Testis (tissue), 3 donors: Measurements from ENCODE around the gene KLHL2. TPM values are rescaled to one million over a fixed set of nuclear protein-coding genes. Genes with fewer than 3 reads are reported as not detected.
"Not testable (repeated sequence)": the region's sequence is repeated elsewhere in the genome, so short reads cannot be mapped to it uniquely, and the experiment has no call there.

Source experiments
- DNase-seq: peaks from one replicate; pipeline ENCODE4 v3.0.0-alpha.2; 2019
- H3K27ac ChIP-seq, 2 donors: fragments of 200-600 bp; sonication (generic); one replicate each; pipeline ENCODE4 v1.5.1; 2019
- H3K27me3 ChIP-seq: fragments of 200-600 bp; sonication (generic); one replicate; pipeline ENCODE4 v1.5.1; 2019
- H3K36me3 ChIP-seq: fragments of 200-600 bp; sonication (generic); one replicate; pipeline ENCODE4 v1.5.1; 2017; ENCODE audit warnings: low read depth; ENCODE audit errors: missing control alignments
- H3K4me1 ChIP-seq: fragments of 200-600 bp; sonication (generic); one replicate; pipeline ENCODE4 v1.5.1; 2019
- H3K4me3 ChIP-seq, 2 donors: fragments of 200-600 bp; sonication (generic); one replicate each; pipeline ENCODE4 v1.5.1; 2017 to 2019
- H3K9me3 ChIP-seq: fragments of 200-600 bp; sonication (generic); one replicate; pipeline ENCODE4 v1.5.1; 2017
- CTCF ChIP-seq, 3 experiments: fragments of 450-650 bp in 2 of 3; fragments of 200-600 bp in 1 of 3; sonication (generic) in 1 of 3; IDR thresholded peaks; one replicate each; pipeline ENCODE4 v1.5.1; 2016 to 2019; ENCODE audit warnings: antibody characterized with exemption in 3 of 3, mild to moderate bottlenecking in 2 of 3, moderate library complexity in 1 of 3
- POLR2A ChIP-seq: fragments of 450-650 bp; IDR thresholded peaks from one replicate; pipeline ENCODE4 v1.6.1; 2017; ENCODE audit warnings: antibody characterized with exemption, mild to moderate bottlenecking, moderate library complexity
- WGBS, 2 donors: methylation state at CpG; one replicate each; pipeline ENCODE4 v1.1.5; 2018; 5-methylcytosine and 5-hydroxymethylcytosine counted together
- intact Hi-C: fragments of 100-400 bp; cut with DNase I; formaldehyde crosslinking; loops from one replicate; pipeline ENCODE4 v1.15.1; 2023; ENCODE audit warnings: low total_unique reads
- polyA plus RNA-seq: library from polyadenylated mRNA; stranded (reverse); fragments of 350-450 nt; fragmentation: Illumina TruSeq; extraction: RNeasy Lipid Tissue Mini Kit (QIAGEN cat#74804); gene quantifications from one replicate; pipeline ENCODE4 v1.2.3, GENCODE V29; 2014; ENCODE audit warnings: low read depth, low replicate concordance; ENCODE audit not compliant: insufficient read depth
- total RNA-seq, 2 donors: library from RNA; depleted of rRNA; stranded (reverse); fragments of >200 nt; gene quantifications; one replicate each; pipeline ENCODE4 v1.2.3, GENCODE V29; 2016

KLHL2 gene
- total and polyA plus RNA-seq, 3 donors from 2014 or later: 14.7 to 26.7 (median 20.9) TPM

GRCh38 chr4:165170819-165171218 lies 36.5 kb upstream of the KLHL2 start:
- TF ChIP-seq CTCF (IDR thresholded peaks at IDR 0.05) (no peak), POLR2A (no peak)
- H3K4me1 ChIP-seq: no peaks in the 10 kb centered on the region
- H3K9me3 ChIP-seq: no peaks in the 10 kb centered on the region
- no peak overlapping the region for H3K27ac ChIP-seq
- DNase-seq: no peak
- H3K27me3 ChIP-seq: no peaks in the 10 kb centered on the region
- H3K36me3 ChIP-seq: no peaks in the 10 kb centered on the region
- H3K4me3 ChIP-seq: no peak overlapping the region
- 33 to 51% methylated on average over 2 of the region's 2 CpGs for WGBS, 2 donors
- intact Hi-C loops: no loop called here

- H3K9me3 ChIP-seq, H3K27me3 ChIP-seq, H3K4me3 ChIP-seq, H3K27ac ChIP-seq, H3K4me1 ChIP-seq, DNase-seq, intact Hi-C loops, H3K36me3 ChIP-seq: not testable (repeated sequence)
- WGBS, 2 donors: 91 to 96% methylated on average over 3 of the region's 3 CpGs
Measured at GRCh38 chr4:165175470-165175869, 31.9 kb upstream of the KLHL2 start.

GRCh38 chr4:165175879-165176278 lies 31.5 kb upstream of the KLHL2 start:
- Histone ChIP-seq H3K4me3 (no peak overlapping the region), H3K4me1 (no peaks in the 10 kb centered on the region), H3K36me3 (no peaks in the 10 kb centered on the region), H3K27ac (no peak overlapping the region), H3K9me3 (no peaks in the 10 kb centered on the region), H3K27me3 (no peaks in the 10 kb centered on the region)
- intact Hi-C loops: no loop called here
- no peak for DNase-seq
- WGBS, 2 donors: 74 to 83% methylated on average over 7 of the region's 7 CpGs
- no peak for TF ChIP-seq CTCF (IDR thresholded peaks at IDR 0.05)
- no peak for TF ChIP-seq POLR2A

- Histone ChIP-seq H3K4me1 (no peaks in the 10 kb centered on the region), H3K27ac (no peak overlapping the region), H3K9me3 (no peaks in the 10 kb centered on the region), H3K36me3 (no peaks in the 10 kb centered on the region), H3K27me3 (no peaks in the 10 kb centered on the region), H3K4me3 (no peak overlapping the region)
- TF ChIP-seq CTCF (IDR thresholded peaks at IDR 0.05) (no peak), POLR2A (no peak)
- intact Hi-C loops: no loop called here
- 76% methylated on average over 3 of the region's 3 CpGs for WGBS, 2 donors
- DNase-seq: no peak
Measured at GRCh38 chr4:165177725-165178666, 29.4 kb upstream of the KLHL2 start.

- no peak overlapping the region for H3K4me3 ChIP-seq
- H3K27ac ChIP-seq: no peak overlapping the region
- H3K36me3 ChIP-seq: no peaks in the 10 kb centered on the region
- no peak for DNase-seq
- 87 to 90% methylated on average over 4 of the region's 4 CpGs for WGBS, 2 donors
- no peaks in the 10 kb centered on the region for H3K27me3 ChIP-seq
- TF ChIP-seq CTCF (IDR thresholded peaks at IDR 0.05): no peak
- TF ChIP-seq POLR2A: no peak
- no peaks in the 10 kb centered on the region for H3K9me3 ChIP-seq
- intact Hi-C loops: no loop called here
- no peaks in the 10 kb centered on the region for H3K4me1 ChIP-seq
Measured at GRCh38 chr4:165184220-165184619, 23.1 kb upstream of the KLHL2 start.

- H3K9me3 ChIP-seq, H3K27me3 ChIP-seq, DNase-seq, H3K27ac ChIP-seq, H3K4me1 ChIP-seq, intact Hi-C loops, H3K36me3 ChIP-seq, H3K4me3 ChIP-seq: not testable (repeated sequence)
- WGBS, 2 donors: 83 to 89% methylated on average over 10 of the region's 10 CpGs
Measured at GRCh38 chr4:165184998-165185397, 22.4 kb upstream of the KLHL2 start.
